Endothelial cell of umbilical vein (primary cell): ENCODE data around the gene ALG6. TPM values are rescaled to one million over a fixed set of nuclear protein-coding genes. Genes with fewer than 3 reads are reported as not detected.
A peak's percentile ranks its signal among the peaks of the same experiment; 100 is the strongest.

Experiments used
- BruUV-seq: library from RNA; stranded (reverse); fragments of 400-500 nt; replicated peaks from 2 replicates; lab custom pipeline; 2021; lab: Mats Ljungman, UMichigan
- CTCF ChIA-PET: fragments of 300-600, 350-600 bp; sonication (Branson Sonifier 250); formaldehyde crosslinking; loops from one replicate; lab custom pipeline; 2021; ENCODE audit warnings: antibody characterized with exemption, inconsistent platforms; lab: Charles Lee
- POLR2A ChIA-PET: fragments of 300-600, 350-600 bp; sonication (Branson Sonifier 250); formaldehyde crosslinking; loops from one replicate; lab custom pipeline; 2021; ENCODE audit warnings: antibody characterized with exemption, inconsistent platforms; lab: Charles Lee
- DNase-seq: peaks from one replicate; pipeline ENCODE4 v3.0.0-alpha.2; 2011; ENCODE audit warnings: low read depth, low spot score
- FAIRE-seq: peaks from 2 replicates; lab custom pipeline; 2011; peaks lifted over from hg19 to GRCh38; lab: Jason Lieb, UNC
- H2AFZ ChIP-seq: 2 replicates; pipeline ENCODE4 v1.6.0; 2012; ENCODE audit warnings: low read depth, low read length, control low read depth, inconsistent platforms
- H3K27ac ChIP-seq: 2 replicates; pipeline ENCODE4 v1.5.1; 2011; ENCODE audit warnings: low read depth, mild to moderate bottlenecking, control low read depth, low read length, moderate library complexity; ENCODE audit not compliant: insufficient read depth
- H3K27me3 ChIP-seq, 2 experiments: 2 replicates each; pipeline versions ENCODE4 v1.6.0 to v1.6.1; 2011; ENCODE audit warnings: low read length in 2 of 2, mixed read lengths in 1 of 2; ENCODE audit not compliant: control insufficient read depth in 2 of 2, insufficient read depth in 2 of 2
- H3K36me3 ChIP-seq, 2 experiments: 2 replicates in 1 of 2; 3 replicates in 1 of 2; pipeline ENCODE4 v1.5.1; 2011; ENCODE audit warnings: low read length in 2 of 2, mild to moderate bottlenecking in 1 of 2, moderate library complexity in 1 of 2; ENCODE audit not compliant: control insufficient read depth in 2 of 2, insufficient read depth in 2 of 2; ENCODE audit errors: extremely low read depth in 1 of 2
- H3K4me1 ChIP-seq: 3 replicates; pipeline ENCODE4 v1.5.1; 2011; ENCODE audit warnings: mild to moderate bottlenecking, low read length; ENCODE audit not compliant: control insufficient read depth, insufficient read depth; ENCODE audit errors: extremely low read depth
- H3K4me2 ChIP-seq: 2 replicates; pipeline ENCODE4 v1.6.1; 2011; ENCODE audit warnings: low read length, control low read depth, mixed read lengths; ENCODE audit not compliant: insufficient read depth
- H3K4me3 ChIP-seq, 3 experiments: fragments of 200-600 bp in 1 of 3; sonication (generic), shearing (Covaris generic) in 1 of 3; replicated peaks in 1 of 3; 2 replicates each; pipeline ENCODE4 v1.5.1; 2011 to 2016; ENCODE audit warnings: control low read depth in 3 of 3, low read length in 3 of 3, mild to moderate bottlenecking in 2 of 3, inconsistent platforms in 1 of 3, low read depth in 1 of 3, moderate library complexity in 1 of 3; ENCODE audit not compliant: insufficient read depth in 1 of 3
- H3K79me2 ChIP-seq: 2 replicates; pipeline ENCODE4 v1.6.0; 2012; ENCODE audit warnings: low read length, inconsistent platforms; ENCODE audit not compliant: control insufficient read depth, insufficient read depth
- H3K9ac ChIP-seq: replicated peaks from 2 replicates; pipeline ENCODE3; 2011; ENCODE audit warnings: low read length, control low read depth; ENCODE audit not compliant: insufficient read depth; ENCODE audit errors: extremely low read depth
- H3K9me1 ChIP-seq: replicated peaks from 3 replicates; pipeline ENCODE4 v1.6.0; 2011; ENCODE audit warnings: mild to moderate bottlenecking, low read length; ENCODE audit not compliant: control insufficient read depth, insufficient read depth; ENCODE audit errors: extremely low read depth
- H3K9me3 ChIP-seq: replicated peaks from 2 replicates; pipeline ENCODE4 v1.5.1; 2012; ENCODE audit warnings: low read length, inconsistent platforms; ENCODE audit not compliant: control insufficient read depth, insufficient read depth
- H4K20me1 ChIP-seq: replicated peaks from 2 replicates; pipeline ENCODE3; 2011; ENCODE audit warnings: mild to moderate bottlenecking, low read length; ENCODE audit not compliant: control insufficient read depth, insufficient read depth; ENCODE audit errors: extremely low read depth
- EZH2 ChIP-seq: IDR thresholded peaks from 2 replicates; pipeline ENCODE4 v1.6.1; 2012; ENCODE audit warnings: borderline replicate concordance, low read depth, mild to moderate bottlenecking, moderate library complexity, low read length, inconsistent platforms; ENCODE audit not compliant: severe bottlenecking
- FOS ChIP-seq: IDR thresholded peaks from 2 replicates; pipeline ENCODE4 v1.6.1; 2011; ENCODE audit warnings: mild to moderate bottlenecking, low read length, moderate library complexity, borderline replicate concordance; ENCODE audit not compliant: insufficient read depth
- JUN ChIP-seq: IDR thresholded peaks from 2 replicates; pipeline ENCODE4 v1.6.1; 2011; ENCODE audit warnings: borderline replicate concordance, low read depth; ENCODE audit not compliant: insufficient read length, insufficient read depth
- MAX ChIP-seq: IDR thresholded peaks from 2 replicates; pipeline ENCODE4 v1.6.1; 2011; ENCODE audit not compliant: insufficient read depth, insufficient read length
- dilution Hi-C: fragments of 300-500 bp; cut with MboI; formaldehyde crosslinking; loops from one replicate; pipeline ENCODE4 v1.15.0; 2019; ENCODE audit warnings: low sequenced_read_pairs; ENCODE audit not compliant: extremely low pct_ligation_motif_present
- intact Hi-C: fragments of 100-400 bp; cut with micrococcal nuclease; formaldehyde crosslinking; loops from one replicate; pipeline ENCODE4 v1.10.0; 2022
- polyA plus RNA-seq, 4 experiments: library from polyadenylated mRNA; depleted of rRNA in 3 of 4; stranded (reverse) in 3 of 4; unstranded in 1 of 4; fragments of >200 nt; gene quantifications; 2 replicates each; pipeline versions ENCODE4 v1.2.1 to v1.2.3, GENCODE V29; 2011 to 2012; ENCODE audit warnings: missing spikeins in 1 of 4
- total RNA-seq: library from RNA; stranded (reverse); gene quantifications from 2 replicates; pipeline ENCODE4 v1.2.3, GENCODE V29; 2021

Gene ALG6
- total and polyA plus RNA-seq, 2 donors (not counting 3 experiments of a cell fraction or from before 2014, with no cell fraction given) = 14.4 to 17.3 TPM

- Histone ChIP-seq H3K9me1 (no peaks in the 10 kb centered on the region), H3K27me3 (peaks cover 78 to 100% of the 10 kb centered on the region in 2 experiments), H4K20me1 (peaks cover 9% of the 10 kb centered on the region), H3K79me2 (no peaks in the 10 kb centered on the region), H3K27ac (no peak overlapping the region), H3K9ac (no peak overlapping the region), H3K36me3 (no peaks in the 10 kb centered on the region), H2AFZ (no peak overlapping the region), H3K4me1 (no peaks in the 10 kb centered on the region), H3K4me3 (no peak overlapping the region), H3K4me2 (no peak overlapping the region), H3K9me3 (no peaks in the 10 kb centered on the region)
- no TSS peak for BruUV-seq
- no peak for TF ChIP-seq FOS
- no peak for TF ChIP-seq JUN
- TF ChIP-seq MAX = no peak
- FAIRE-seq = no peak
- dilution Hi-C loops = no loop called here
- ChIA-PET CTCF (interaction anchor here (1.9 to 2.0 kb wide), 2 partner anchors 112 to 209 kb away, joined by 7 to 14 read pairs; no protein-coding TSS in a partner anchor), POLR2A (no interaction called here)
- intact Hi-C loops = loop anchor here (2.0 kb wide), 1 partner anchor 38 kb away; the partner anchor contains the start of gene ALG6
- DNase-seq = no peak
These were observed 38.6 kb upstream of the ALG6 start for GRCh38 chr1:63328781-63329180.

- POLR2A ChIA-PET = no interaction called here
- BruUV-seq = no TSS peak
These were observed 37.7 kb upstream of the ALG6 start for GRCh38 chr1:63329621-63330330.

More at GRCh38 chr1:63329621-63330330, 37.7 kb upstream of the ALG6 start:
- Histone ChIP-seq H4K20me1 (peaks cover 9% of the 10 kb centered on the region), H3K36me3 (no peaks in the 10 kb centered on the region), H3K4me3 (no peak overlapping the region), H3K4me1 (no peaks in the 10 kb centered on the region), H3K27ac (no peak overlapping the region), H3K9me1 (no peaks in the 10 kb centered on the region), H3K9me3 (no peaks in the 10 kb centered on the region), H3K27me3 (peaks cover 75 to 94% of the 10 kb centered on the region in 2 experiments), H3K9ac (no peak overlapping the region), H2AFZ (no peak overlapping the region), H3K79me2 (no peaks in the 10 kb centered on the region), H3K4me2 (no peak overlapping the region)
- TF ChIP-seq JUN (no peak), EZH2 (peak; percentile 99), MAX (no peak)
- no peak for FAIRE-seq
- no peak for DNase-seq
- dilution Hi-C loops = no loop called here
- CTCF ChIA-PET = interaction anchor here (0.9 to 2.9 kb wide), 5 partner anchors 8 to 208 kb away, joined by 3 to 14 read pairs (median 7); partner anchors contain the start of gene FOXD3
- intact Hi-C loops = loop anchor here (2.0 kb wide), 1 partner anchor 37 kb away; the partner anchor contains the start of gene ALG6
